C4-2B (cell line): Measurements from ENCODE around the gene IL20.

ENCODE experiments used
- CTCF ChIP-seq: fragments of 450-650 bp; conservative IDR thresholded peaks from 2 replicates; pipeline ENCODE4 v1.5.1; 2017; ENCODE audit warnings: mild to moderate bottlenecking
- ZFX ChIP-seq: fragments of 450-650 bp; IDR thresholded peaks from 2 replicates; pipeline ENCODE4 v1.6.1; 2017

- TF ChIP-seq CTCF (peak; percentile 45), ZFX (no peak)
These were observed 8.6 kb upstream of the IL20 start for GRCh38 chr1:206856674-206857464.
